Karpas-422 (cell line): ENCODE data around the gene SMOC2. TPM values are rescaled to one million over a fixed set of nuclear protein-coding genes. Genes with fewer than 3 reads are reported as not detected.
A peak's percentile ranks its signal among the peaks of the same experiment; 100 is the strongest.

Experiments
- DNase-seq: peaks from one replicate; pipeline ENCODE4 v3.0.0-alpha.2; 2015
- H2AFZ ChIP-seq: fragments of 200-600 bp; sonication (generic); 2 replicates; pipeline ENCODE4 v1.6.1; 2014; ENCODE audit warnings: antibody characterized with exemption, low read length, mixed read lengths
- H3K27ac ChIP-seq: fragments of 200-600 bp; sonication (generic); 2 replicates; pipeline ENCODE4 v1.5.1; 2014; ENCODE audit warnings: mild to moderate bottlenecking, low read length, moderate library complexity
- H3K27me3 ChIP-seq: fragments of 200-600 bp; sonication (generic); 2 replicates; pipeline ENCODE4 v1.6.1; 2014; ENCODE audit warnings: low read length, mixed read lengths
- H3K36me3 ChIP-seq: fragments of 200-600 bp; sonication (generic); 2 replicates; pipeline ENCODE4 v1.6.1; 2014; ENCODE audit warnings: low read length, mixed read lengths; ENCODE audit not compliant: insufficient read depth
- H3K4me1 ChIP-seq: fragments of 200-600 bp; sonication (generic); 2 replicates; pipeline ENCODE4 v1.6.1; 2014; ENCODE audit warnings: mild to moderate bottlenecking, low read length, mixed read lengths
- H3K4me2 ChIP-seq: fragments of 200-600 bp; sonication (generic); 2 replicates; pipeline ENCODE4 v1.6.1; 2014; ENCODE audit warnings: low read length, low read depth, mild to moderate bottlenecking; ENCODE audit not compliant: poor library complexity, severe bottlenecking
- H3K4me3 ChIP-seq: fragments of 200-600 bp; sonication (generic); 2 replicates; pipeline ENCODE4 v1.5.1; 2014; ENCODE audit warnings: mild to moderate bottlenecking, antibody characterized with exemption, low read length, mixed read lengths
- H3K79me2 ChIP-seq: fragments of 200-600 bp; sonication (generic); 2 replicates; pipeline ENCODE4 v1.6.1; 2014; ENCODE audit warnings: mild to moderate bottlenecking, low read length, mixed read lengths
- H3K9ac ChIP-seq: fragments of 200-600 bp; sonication (generic); 2 replicates; pipeline ENCODE4 v1.6.0; 2014; ENCODE audit warnings: low read length
- H3K9me2 ChIP-seq: fragments of 200-600 bp; sonication (generic), shearing (Covaris generic); replicated peaks from 2 replicates; pipeline ENCODE4 v1.6.0; 2014; ENCODE audit warnings: mild to moderate bottlenecking, low read length, moderate library complexity; ENCODE audit not compliant: insufficient read depth
- H3K9me3 ChIP-seq: fragments of 300-700, 200-600 bp; sonication (generic); 2 replicates; pipeline ENCODE4 v1.6.1; 2014; ENCODE audit warnings: low read length, mixed read lengths
- H4K20me1 ChIP-seq: fragments of 200-600 bp; sonication (generic); 2 replicates; pipeline ENCODE4 v1.6.1; 2014; ENCODE audit warnings: mild to moderate bottlenecking, antibody characterized with exemption, low read length, low read depth; ENCODE audit not compliant: insufficient read depth
- total RNA-seq: library from RNA; depleted of rRNA; stranded (reverse); fragments of >200 nt; shearing (Covaris generic); gene quantifications from 2 replicates; pipeline ENCODE4 v1.2.3, GENCODE V29; 2014; ENCODE audit warnings: low replicate concordance

Gene SMOC2
- total RNA-seq, 1 experiment from 2014 or later: not detected

GRCh38 chr6:168538892-168539811, 98.2 kb downstream of the SMOC2 start:
- H3K9me2 ChIP-seq: no peaks in the 10 kb centered on the region
- no peaks in the 10 kb centered on the region for H3K79me2 ChIP-seq
- no peaks in the 10 kb centered on the region for H4K20me1 ChIP-seq
- no peaks in the 10 kb centered on the region for H3K27me3 ChIP-seq
- no peak overlapping the region for H2AFZ ChIP-seq
- H3K36me3 ChIP-seq: no peaks in the 10 kb centered on the region
- DNase-seq: peak; percentile 6
- no peaks in the 10 kb centered on the region for H3K9me3 ChIP-seq
- no peaks in the 10 kb centered on the region for H3K4me1 ChIP-seq
- no peak overlapping the region for H3K4me3 ChIP-seq
- no peak overlapping the region for H3K9ac ChIP-seq
- H3K27ac ChIP-seq: no peak overlapping the region
- H3K4me2 ChIP-seq: no peak overlapping the region

- Histone ChIP-seq H3K9me2 (no peaks in the 10 kb centered on the region), H3K36me3 (no peaks in the 10 kb centered on the region), H3K4me1 (no peaks in the 10 kb centered on the region), H3K27me3 (no peaks in the 10 kb centered on the region), H3K9me3 (no peaks in the 10 kb centered on the region), H3K79me2 (no peaks in the 10 kb centered on the region), H4K20me1 (no peaks in the 10 kb centered on the region), H3K9ac (no peak overlapping the region), H2AFZ (no peak overlapping the region), H3K4me2 (no peak overlapping the region), H3K27ac (no peak overlapping the region), H3K4me3 (no peak overlapping the region)
- DNase-seq: peak; percentile 26
Observed at GRCh38 chr6:168540713-168541291, 99.8 kb downstream of the SMOC2 start.

DNA sequence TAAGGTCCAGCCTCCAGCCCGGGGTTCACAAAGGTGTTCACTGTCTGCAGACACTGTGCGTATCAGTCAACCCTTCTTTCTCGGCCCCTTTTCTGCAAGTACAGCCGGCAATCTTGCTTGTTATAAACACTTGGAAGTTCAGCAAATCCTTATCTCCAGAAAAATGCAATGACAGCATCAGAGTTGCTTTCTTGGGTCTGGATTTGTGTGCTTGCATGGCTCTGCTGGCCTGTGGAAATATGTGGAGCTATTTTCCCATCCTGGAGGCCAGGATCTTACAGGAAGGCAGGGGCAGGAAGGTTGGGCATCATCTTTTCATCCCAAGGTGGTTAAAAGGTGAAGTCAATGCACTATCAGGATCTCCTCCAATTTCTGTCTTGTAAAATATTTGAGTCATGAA, 100.3 kb downstream of the SMOC2 start:
- Histone ChIP-seq H3K9me2 (no peaks in the 10 kb centered on the region), H2AFZ (no peak overlapping the region), H3K4me3 (no peak overlapping the region), H3K36me3 (no peaks in the 10 kb centered on the region), H3K27ac (no peak overlapping the region), H3K9ac (no peak overlapping the region), H4K20me1 (no peaks in the 10 kb centered on the region), H3K4me2 (no peak overlapping the region), H3K79me2 (no peaks in the 10 kb centered on the region), H3K9me3 (no peaks in the 10 kb centered on the region), H3K27me3 (no peaks in the 10 kb centered on the region), H3K4me1 (no peaks in the 10 kb centered on the region)
- DNase-seq: no peak

GRCh38 chr6:168542301-168542700, 101.3 kb downstream of the SMOC2 start:
- H3K4me1 ChIP-seq: no peaks in the 10 kb centered on the region
- H3K9me3 ChIP-seq: no peaks in the 10 kb centered on the region
- H3K4me3 ChIP-seq: no peak overlapping the region
- no peaks in the 10 kb centered on the region for H3K79me2 ChIP-seq
- no peaks in the 10 kb centered on the region for H3K9me2 ChIP-seq
- no peaks in the 10 kb centered on the region for H3K36me3 ChIP-seq
- DNase-seq: no peak
- no peak overlapping the region for H3K4me2 ChIP-seq
- no peak overlapping the region for H3K9ac ChIP-seq
- H3K27me3 ChIP-seq: no peaks in the 10 kb centered on the region
- H3K27ac ChIP-seq: no peak overlapping the region
- no peak overlapping the region for H2AFZ ChIP-seq
- no peaks in the 10 kb centered on the region for H4K20me1 ChIP-seq

DNA sequence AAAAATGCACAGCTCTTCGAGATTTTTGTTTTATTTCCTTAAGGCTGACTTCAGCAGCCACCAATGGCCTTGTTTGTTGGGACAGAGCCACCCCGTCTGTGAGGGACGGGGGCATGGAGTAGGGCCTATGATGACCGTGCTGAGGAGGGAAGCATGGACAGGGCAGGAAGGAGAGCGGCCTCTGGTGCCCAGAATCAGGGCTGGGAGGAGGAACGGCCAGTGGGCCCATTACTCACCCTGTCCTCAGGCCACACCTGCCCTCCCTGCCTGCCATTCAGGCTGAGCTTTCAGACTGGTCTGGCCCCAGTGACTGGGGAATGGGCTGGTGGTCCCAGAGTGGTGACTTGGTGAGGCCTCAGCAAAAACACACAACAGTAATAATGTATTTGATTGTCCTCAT, 104.4 kb downstream of the SMOC2 start:
- Histone ChIP-seq H3K9ac (no peak overlapping the region), H3K36me3 (no peaks in the 10 kb centered on the region), H4K20me1 (no peaks in the 10 kb centered on the region), H3K27ac (no peak overlapping the region), H3K9me3 (no peaks in the 10 kb centered on the region), H3K4me2 (no peak overlapping the region), H3K4me3 (no peak overlapping the region), H2AFZ (no peak overlapping the region), H3K9me2 (no peaks in the 10 kb centered on the region), H3K4me1 (no peaks in the 10 kb centered on the region), H3K79me2 (no peaks in the 10 kb centered on the region), H3K27me3 (no peaks in the 10 kb centered on the region)
- DNase-seq: no peak

DNA sequence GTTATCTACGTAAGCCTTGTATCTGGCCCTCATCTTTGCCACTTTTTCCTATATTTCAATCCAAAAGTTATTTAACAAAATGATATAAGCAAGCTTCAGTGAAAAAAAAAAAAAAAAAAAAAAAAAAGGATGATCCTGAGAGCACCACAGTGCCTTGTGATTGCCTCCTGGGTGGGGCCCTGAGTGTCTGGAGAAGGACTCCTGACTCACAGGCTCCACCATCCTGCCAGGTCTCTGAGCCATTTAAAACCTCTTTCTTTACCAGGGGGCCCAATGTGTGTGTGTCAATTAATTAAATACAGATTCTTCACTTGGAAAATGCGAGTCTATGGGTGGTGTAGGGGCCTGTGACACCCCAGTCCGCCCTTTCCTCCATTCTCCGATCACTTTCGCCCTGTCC, 105.2 kb downstream of the SMOC2 start:
- no peak overlapping the region for H3K4me3 ChIP-seq

DNA sequence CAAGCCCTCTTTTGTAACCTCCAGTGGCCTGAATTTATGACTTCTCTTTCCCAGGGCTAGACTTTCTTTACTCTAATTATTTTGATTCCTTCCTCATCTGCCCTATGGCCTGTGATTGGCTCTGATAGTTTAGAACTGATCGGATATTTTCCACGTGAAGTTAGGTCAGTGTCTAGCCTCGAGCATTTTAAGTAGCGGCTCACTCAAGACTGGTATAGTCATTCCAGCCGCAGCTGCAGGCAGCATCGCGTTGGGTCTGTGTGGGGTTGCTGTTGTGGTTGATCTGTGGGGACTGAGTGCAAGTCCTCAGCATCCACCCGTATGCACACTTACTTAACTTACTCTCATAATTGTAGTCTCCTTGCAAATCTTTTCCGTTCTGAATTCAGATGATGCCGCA, 105.7 kb downstream of the SMOC2 start:
- Histone ChIP-seq H3K9ac (no peak overlapping the region), H3K9me3 (no peaks in the 10 kb centered on the region), H3K27me3 (no peaks in the 10 kb centered on the region), H3K27ac (no peak overlapping the region), H3K9me2 (no peaks in the 10 kb centered on the region), H2AFZ (no peak overlapping the region), H4K20me1 (no peaks in the 10 kb centered on the region), H3K4me1 (no peaks in the 10 kb centered on the region), H3K36me3 (no peaks in the 10 kb centered on the region), H3K79me2 (no peaks in the 10 kb centered on the region), H3K4me3 (no peak overlapping the region), H3K4me2 (no peak overlapping the region)
- DNase-seq: no peak

More for the DNA sequence above, 105.2 kb downstream of the SMOC2 start:
- H3K79me2 ChIP-seq: no peaks in the 10 kb centered on the region
- H3K9me2 ChIP-seq: no peaks in the 10 kb centered on the region
- no peak overlapping the region for H2AFZ ChIP-seq
- H3K4me2 ChIP-seq: no peak overlapping the region
- no peaks in the 10 kb centered on the region for H3K9me3 ChIP-seq
- no peaks in the 10 kb centered on the region for H4K20me1 ChIP-seq
- H3K27ac ChIP-seq: no peak overlapping the region
- H3K27me3 ChIP-seq: no peaks in the 10 kb centered on the region
- H3K36me3 ChIP-seq: no peaks in the 10 kb centered on the region
- no peaks in the 10 kb centered on the region for H3K4me1 ChIP-seq
- no peak for DNase-seq
- H3K9ac ChIP-seq: no peak overlapping the region

DNA sequence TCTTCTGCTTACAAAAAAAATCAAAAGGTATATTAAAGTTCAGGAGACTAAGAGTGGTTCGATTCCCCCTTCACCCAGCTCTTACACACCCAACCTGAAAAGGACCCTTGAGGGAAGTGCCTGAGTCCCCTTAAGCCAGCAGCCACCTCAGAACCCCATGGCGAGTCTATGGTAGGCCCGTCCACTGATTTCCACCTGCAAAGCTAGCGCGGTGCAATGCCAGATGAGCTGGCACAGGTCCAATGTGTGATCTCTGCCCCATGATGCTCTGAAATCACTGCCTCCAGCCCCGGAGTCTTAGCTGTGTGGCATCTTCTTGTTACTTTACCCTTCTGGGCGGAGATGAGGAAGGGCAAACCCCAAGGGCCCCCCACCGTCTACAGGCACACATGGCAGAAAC, 109.3 kb downstream of the SMOC2 start:
- DNase-seq: no peak
- Histone ChIP-seq H3K4me2 (no peak overlapping the region), H3K79me2 (no peaks in the 10 kb centered on the region), H3K4me3 (no peak overlapping the region), H3K36me3 (no peaks in the 10 kb centered on the region), H3K4me1 (no peaks in the 10 kb centered on the region), H2AFZ (no peak overlapping the region), H3K9me2 (no peaks in the 10 kb centered on the region), H3K27me3 (no peaks in the 10 kb centered on the region), H3K9me3 (no peaks in the 10 kb centered on the region), H4K20me1 (no peaks in the 10 kb centered on the region), H3K27ac (no peak overlapping the region), H3K9ac (no peak overlapping the region)
